ENCODE data around the gene TULP4.
"Not testable (repeated sequence)": the region's sequence is repeated elsewhere in the genome, so short reads cannot be mapped to it uniquely, and the experiment has no call there.

The TULP4 gene

GRCh38 chr6:158524311-158524710, 212.0 kb downstream of the TULP4 start:
- in situ Hi-C loops (cut with HindIII; ENCODE audit: low pct_ligation_motif_present, low pct_unique_long_range_greater_than_20kb, low sequenced_read_pairs) = no loop called here
- no peak for DNase-seq

GRCh38 chr6:158527858-158528257, 215.6 kb downstream of the TULP4 start:
- in situ Hi-C loops (cut with HindIII; ENCODE audit: low pct_ligation_motif_present, low pct_unique_long_range_greater_than_20kb, low sequenced_read_pairs); DNase-seq: not testable (repeated sequence)

- DNase-seq = no peak
- in situ Hi-C loops (cut with HindIII; ENCODE audit: low pct_ligation_motif_present, low pct_unique_long_range_greater_than_20kb, low sequenced_read_pairs) = no loop called here
Measured at GRCh38 chr6:158528826-158529225, 216.6 kb downstream of the TULP4 start.

GRCh38 chr6:158529629-158530028, 217.4 kb downstream of the TULP4 start:
- in situ Hi-C loops (cut with HindIII; ENCODE audit: low pct_ligation_motif_present, low pct_unique_long_range_greater_than_20kb, low sequenced_read_pairs) = no loop called here
- DNase-seq = no peak

GRCh38 chr6:158531566-158531965, 219.3 kb downstream of the TULP4 start:
- DNase-seq = no peak
- in situ Hi-C loops (cut with HindIII; ENCODE audit: low pct_ligation_motif_present, low pct_unique_long_range_greater_than_20kb, low sequenced_read_pairs) = no loop called here

GRCh38 chr6:158531970-158532369, 219.7 kb downstream of the TULP4 start:
- DNase-seq = no peak
- in situ Hi-C loops (cut with HindIII; ENCODE audit: low pct_ligation_motif_present, low pct_unique_long_range_greater_than_20kb, low sequenced_read_pairs) = no loop called here

GRCh38 chr6:158536084-158536890, 224.0 kb downstream of the TULP4 start:
- in situ Hi-C loops (cut with HindIII; ENCODE audit: low pct_ligation_motif_present, low pct_unique_long_range_greater_than_20kb, low sequenced_read_pairs) = no loop called here
- peak; percentile 86 for DNase-seq

GRCh38 chr6:158536891-158537798, 224.9 kb downstream of the TULP4 start:
- in situ Hi-C loops (cut with HindIII; ENCODE audit: low pct_ligation_motif_present, low pct_unique_long_range_greater_than_20kb, low sequenced_read_pairs) = no loop called here
- peak; percentile 65 for DNase-seq

- no peak for DNase-seq
- in situ Hi-C loops (cut with HindIII; ENCODE audit: low pct_ligation_motif_present, low pct_unique_long_range_greater_than_20kb, low sequenced_read_pairs) = no loop called here
Measured at GRCh38 chr6:158538741-158539140, 226.5 kb downstream of the TULP4 start.

- no peak for DNase-seq
- in situ Hi-C loops (cut with HindIII; ENCODE audit: low pct_ligation_motif_present, low pct_unique_long_range_greater_than_20kb, low sequenced_read_pairs) = no loop called here
Measured at GRCh38 chr6:158539413-158539812, 227.1 kb downstream of the TULP4 start.

GRCh38 chr6:158539881-158540280, 227.6 kb downstream of the TULP4 start:
- in situ Hi-C loops (cut with HindIII; ENCODE audit: low pct_ligation_motif_present, low pct_unique_long_range_greater_than_20kb, low sequenced_read_pairs) = no loop called here
- no peak for DNase-seq

- DNase-seq = no peak
- in situ Hi-C loops (cut with HindIII; ENCODE audit: low pct_ligation_motif_present, low pct_unique_long_range_greater_than_20kb, low sequenced_read_pairs) = no loop called here
Measured at GRCh38 chr6:158543606-158544185, 231.4 kb downstream of the TULP4 start.

GRCh38 chr6:158544428-158544827, 232.2 kb downstream of the TULP4 start:
- no peak for DNase-seq
- in situ Hi-C loops (cut with HindIII; ENCODE audit: low pct_ligation_motif_present, low pct_unique_long_range_greater_than_20kb, low sequenced_read_pairs) = no loop called here

GRCh38 chr6:158545043-158545966, 233.0 kb downstream of the TULP4 start:
- DNase-seq = no peak
- in situ Hi-C loops (cut with HindIII; ENCODE audit: low pct_ligation_motif_present, low pct_unique_long_range_greater_than_20kb, low sequenced_read_pairs) = no loop called here

- no peak for DNase-seq
- in situ Hi-C loops (cut with HindIII; ENCODE audit: low pct_ligation_motif_present, low pct_unique_long_range_greater_than_20kb, low sequenced_read_pairs) = no loop called here
Measured at GRCh38 chr6:158548418-158549161, 236.3 kb downstream of the TULP4 start.

GRCh38 chr6:158552055-158552795, 240.0 kb downstream of the TULP4 start:
- no peak for DNase-seq
- in situ Hi-C loops (cut with HindIII; ENCODE audit: low pct_ligation_motif_present, low pct_unique_long_range_greater_than_20kb, low sequenced_read_pairs) = no loop called here

GRCh38 chr6:158552796-158553138, 240.5 kb downstream of the TULP4 start:
- in situ Hi-C loops (cut with HindIII; ENCODE audit: low pct_ligation_motif_present, low pct_unique_long_range_greater_than_20kb, low sequenced_read_pairs) = no loop called here
- DNase-seq = no peak
